NCI-H446 treated with DMSO at 0.1 percent for 48 hours (cell line): ENCODE results near the gene NUTM2F.
"Not testable (repeated sequence)": the region's sequence is repeated elsewhere in the genome, so short reads cannot be mapped to it uniquely, and the experiment has no call there.

ENCODE experiments used
- DNase-seq: peaks from one replicate; lab custom pipeline; 2025; lab: John Stamatoyannopoulos, UW

Gene NUTM2F

DNA sequence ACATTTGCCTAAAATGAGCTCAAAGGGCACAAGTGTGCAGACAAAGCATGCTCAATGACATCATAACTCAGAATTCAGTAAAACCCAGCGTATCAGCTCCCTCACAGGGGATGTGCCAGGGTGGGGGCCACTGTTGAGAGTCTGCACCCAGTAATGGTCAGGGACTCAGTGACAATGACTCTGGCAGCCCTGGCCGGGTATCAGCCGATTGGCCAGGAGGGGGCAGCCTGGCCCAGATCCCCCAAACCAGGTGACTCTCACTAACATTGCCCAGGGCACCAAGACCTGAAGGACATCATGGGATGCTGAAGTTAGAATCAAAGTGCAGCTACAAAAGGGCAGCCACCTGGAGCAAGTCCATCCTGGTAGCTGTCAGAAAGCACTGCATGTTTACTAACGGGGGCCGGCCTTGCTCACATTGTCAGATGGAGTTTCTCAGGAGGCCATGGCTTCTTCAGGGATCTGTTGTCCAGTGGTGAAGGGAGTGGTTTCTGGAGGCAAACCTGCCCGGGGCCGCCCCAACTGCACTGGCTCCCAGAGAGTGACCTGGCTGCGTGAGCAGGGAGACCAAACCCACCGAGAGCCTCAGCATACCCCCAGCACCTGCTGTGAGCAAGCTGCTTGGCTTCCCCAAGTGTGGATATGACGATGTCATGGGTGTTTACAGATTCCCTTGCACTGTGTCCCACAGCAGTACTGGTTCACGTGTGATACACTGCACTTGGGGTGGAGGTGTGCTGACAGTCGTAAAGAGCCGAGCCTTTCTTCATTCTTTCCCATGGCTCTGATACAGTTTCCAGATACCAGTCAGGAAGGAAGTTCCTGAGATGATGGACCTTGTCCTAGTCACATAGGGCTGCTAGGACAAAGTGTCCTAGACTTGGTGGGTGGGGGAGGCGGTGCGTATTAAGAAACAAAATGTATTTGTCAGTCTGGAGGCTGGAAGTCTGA lies 13.1 kb downstream of the NUTM2F start:
- not testable (repeated sequence) for DNase-seq

- DNase-seq: no peak
Measured at GRCh38 chr9:94303321-94303720, 25.1 kb downstream of the NUTM2F start.

DNA sequence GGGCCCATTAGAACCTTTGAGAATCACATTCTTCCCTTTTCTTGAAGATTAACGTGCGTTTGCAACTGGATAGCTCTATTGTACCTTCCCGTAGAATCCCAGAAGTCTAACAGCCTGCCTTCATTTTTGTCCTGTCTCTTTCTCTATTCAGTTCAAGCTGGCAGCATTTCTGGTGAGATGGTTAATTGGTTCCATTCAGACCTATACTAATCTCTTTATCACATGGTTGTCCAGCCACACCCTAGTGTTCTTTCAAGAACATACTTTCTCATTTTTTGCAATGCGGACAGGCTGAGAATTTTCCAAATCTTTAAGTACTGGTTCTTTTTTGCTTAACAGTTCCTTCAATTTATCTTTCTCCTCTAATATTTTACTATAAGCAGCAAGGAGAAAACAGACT lies 26.0 kb downstream of the NUTM2F start:
- DNase-seq: no peak

DNA sequence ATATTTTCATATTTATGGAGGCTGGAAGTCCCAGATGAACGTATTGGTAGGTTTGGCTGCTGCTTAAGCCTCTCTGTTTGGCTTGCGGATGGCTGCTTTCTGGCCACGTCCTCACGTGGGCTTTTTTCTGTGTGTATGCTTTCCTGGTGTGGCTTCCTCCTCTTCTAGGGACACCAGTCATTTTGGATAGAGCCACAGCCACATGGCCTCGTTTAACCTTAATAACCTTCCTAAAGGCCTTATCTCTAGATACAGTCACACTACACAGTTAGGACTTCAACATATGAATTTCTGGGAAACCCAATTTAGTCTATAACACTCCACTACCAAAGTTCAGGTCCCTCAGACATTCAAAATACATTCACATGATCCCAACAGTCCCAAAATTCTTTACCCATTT lies 26.9 kb downstream of the NUTM2F start:
- no peak for DNase-seq

- no peak for DNase-seq
Measured at GRCh38 chr9:94300470-94301301, 27.8 kb downstream of the NUTM2F start.

DNA sequence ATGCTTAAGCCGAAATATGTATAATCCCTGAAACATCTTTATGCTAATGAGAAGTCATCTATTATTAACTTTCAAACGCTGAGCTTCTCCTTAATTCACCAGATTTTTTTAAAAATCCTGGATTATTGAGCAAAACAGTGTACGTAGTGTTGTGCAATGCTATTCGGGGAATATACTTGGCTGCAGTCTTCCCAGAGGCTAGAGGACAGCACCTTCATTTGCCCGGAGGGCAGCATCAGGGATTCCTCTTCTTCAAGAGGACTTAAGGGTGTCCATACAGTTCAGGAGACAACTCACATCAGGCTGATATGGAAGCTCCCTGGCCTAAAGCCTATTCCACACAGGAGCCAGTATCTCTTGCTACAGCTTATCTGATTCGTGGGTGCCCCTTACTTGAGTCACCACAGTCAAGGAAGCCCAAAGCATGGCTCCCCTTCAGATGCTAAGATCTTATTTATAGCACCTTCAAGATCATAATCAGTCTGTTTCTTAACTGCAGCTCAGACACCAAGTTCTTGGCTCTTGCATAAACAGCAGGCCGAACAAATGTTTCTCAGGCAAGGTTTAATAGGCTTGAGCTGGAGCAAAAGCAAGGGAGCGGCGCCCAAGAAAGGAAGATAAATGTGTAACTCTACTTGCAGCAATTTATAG lies 29.4 kb downstream of the NUTM2F start:
- no peak for DNase-seq

DNA sequence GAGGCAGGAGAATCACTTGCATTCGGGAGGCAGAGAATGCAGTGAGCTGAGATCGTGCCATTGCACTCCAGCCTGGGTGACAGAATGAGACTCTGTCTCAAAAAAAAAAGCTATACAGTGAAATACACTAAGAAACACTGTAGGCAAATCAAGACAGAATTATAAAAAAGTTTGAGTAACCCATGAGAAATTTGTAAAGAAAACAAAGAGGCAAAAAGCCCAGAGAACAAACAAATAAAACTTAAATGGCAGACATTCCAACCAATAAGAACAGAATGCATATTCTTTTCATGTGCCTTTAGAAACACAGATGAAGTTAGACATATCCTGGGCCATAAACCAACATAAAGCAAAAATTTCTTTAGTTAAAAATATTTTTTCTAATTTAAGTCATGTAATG lies 38.8 kb downstream of the NUTM2F start:
- no peak for DNase-seq

DNA sequence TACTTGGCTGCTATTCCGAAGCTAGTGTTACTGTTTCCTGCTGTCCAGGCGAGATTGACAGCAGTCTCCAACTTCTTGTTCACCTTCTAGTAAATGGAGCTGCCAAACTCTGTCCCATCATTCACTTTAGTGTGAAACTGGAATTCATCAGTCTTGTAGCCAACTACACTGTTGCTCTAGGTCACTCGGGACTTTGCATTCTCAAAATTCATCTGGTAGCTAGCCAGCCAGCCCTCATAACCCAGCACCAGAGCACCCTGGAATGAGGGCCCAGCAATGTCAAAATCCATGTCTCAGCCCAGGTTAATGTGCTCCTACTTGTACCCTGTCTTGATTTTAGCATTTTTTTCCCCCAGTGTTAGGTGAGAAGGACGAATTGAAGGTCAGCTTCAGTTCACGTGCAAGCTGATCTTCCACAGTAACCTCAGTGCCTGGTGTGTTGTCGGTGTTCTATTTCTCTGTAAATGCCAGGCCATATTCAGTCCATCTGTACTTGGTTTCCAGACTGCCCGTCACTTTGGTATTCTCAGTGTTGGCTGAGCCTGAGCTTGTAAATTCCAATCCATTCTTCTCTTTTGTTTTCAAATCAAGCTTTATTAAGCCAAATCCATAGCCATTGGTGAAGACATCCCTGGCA lies 40.4 kb downstream of the NUTM2F start:
- no peak for DNase-seq

DNA sequence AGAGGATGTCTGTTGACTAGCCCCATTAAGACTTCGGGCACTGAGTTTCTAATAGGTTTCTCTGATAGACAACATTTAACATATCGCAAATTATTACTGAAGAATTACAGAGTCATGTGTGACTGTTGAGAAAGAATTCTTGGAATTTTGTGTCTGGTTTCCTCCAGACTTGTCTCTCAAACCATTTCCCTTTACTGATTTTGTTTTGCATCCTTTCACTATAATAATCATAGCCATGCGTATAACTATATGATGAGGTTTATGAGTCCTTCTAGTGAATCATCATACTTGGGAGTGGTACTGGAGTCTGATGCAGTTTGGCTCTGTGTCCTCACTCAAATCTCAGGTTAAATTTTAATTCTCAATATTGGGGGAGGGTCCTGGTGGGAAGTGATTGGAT lies 42.3 kb downstream of the NUTM2F start:
- no peak for DNase-seq

GRCh38 chr9:94281101-94281500 lies 47.3 kb downstream of the NUTM2F start:
- no peak for DNase-seq

- DNase-seq: no peak
Measured at GRCh38 chr9:94280409-94280989, 47.9 kb downstream of the NUTM2F start.

GRCh38 chr9:94277885-94278536 lies 50.4 kb downstream of the NUTM2F start:
- DNase-seq: no peak

DNA sequence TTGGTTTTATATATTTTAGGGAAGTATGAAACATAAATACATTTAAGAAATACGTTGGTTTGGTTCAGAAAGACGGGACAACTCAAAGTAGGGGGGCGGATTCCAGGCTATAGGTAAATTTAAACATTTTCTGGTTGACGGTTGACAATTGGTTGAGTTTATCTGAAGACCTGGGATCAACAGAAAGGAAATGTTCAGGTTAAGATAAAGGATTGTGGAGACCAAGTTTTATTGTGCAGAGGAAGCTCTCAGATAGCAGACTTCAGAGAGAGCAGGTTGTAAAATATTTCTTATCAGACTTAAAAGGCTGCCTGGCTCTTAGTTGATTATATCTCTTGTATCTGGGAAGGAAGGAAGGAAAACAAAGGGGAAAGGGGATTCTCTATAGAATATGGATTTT lies 51.4 kb downstream of the NUTM2F start:
- not testable (repeated sequence) for DNase-seq

GRCh38 chr9:94270009-94270408 lies 58.4 kb downstream of the NUTM2F start:
- no peak for DNase-seq

- no peak for DNase-seq
Measured at GRCh38 chr9:94269264-94269663, 59.2 kb downstream of the NUTM2F start.
